H9 (cell line): ENCODE results near the gene SS18. TPM values are rescaled to one million over a fixed set of nuclear protein-coding genes. Genes with fewer than 3 reads are reported as not detected.

ENCODE experiments used
- DNase-seq: peaks from one replicate; pipeline ENCODE4 v3.0.0-alpha.2; 2017
- H2AFZ ChIP-seq: one replicate; pipeline ENCODE4 v1.6.1; 2013; ENCODE audit warnings: mild to moderate bottlenecking, low read length, control low read depth, moderate library complexity
- H2AK5ac ChIP-seq: 2 replicates; pipeline ENCODE4 v1.6.1; 2013; ENCODE audit warnings: low read length, control low read depth, mixed read lengths; ENCODE audit not compliant: insufficient read length
- H2BK120ac ChIP-seq: one replicate; pipeline ENCODE4 v1.6.1; 2013; ENCODE audit warnings: low read depth, mild to moderate bottlenecking, low read length, control low read depth, inconsistent platforms; ENCODE audit not compliant: poor library complexity, severe bottlenecking
- H2BK12ac ChIP-seq: 2 replicates; pipeline ENCODE4 v1.6.1; 2013; ENCODE audit warnings: low read length, control low read depth, mixed read lengths, low read depth; ENCODE audit not compliant: insufficient read length
- H2BK15ac ChIP-seq: 2 replicates; pipeline ENCODE4 v1.6.1; 2013; ENCODE audit warnings: low read depth, low read length, control low read depth
- H2BK20ac ChIP-seq: one replicate; pipeline ENCODE4 v1.6.1; 2013; ENCODE audit warnings: low read depth, mild to moderate bottlenecking, low read length, control low read depth, inconsistent platforms; ENCODE audit not compliant: poor library complexity, severe bottlenecking
- H2BK5ac ChIP-seq: 2 replicates; pipeline ENCODE4 v1.6.1; 2013; ENCODE audit warnings: low read length, control low read depth, mixed read lengths; ENCODE audit not compliant: insufficient read length
- H3K14ac ChIP-seq: 2 replicates; pipeline ENCODE4 v1.6.1; 2013; ENCODE audit warnings: low read length, control low read depth; ENCODE audit not compliant: insufficient read depth
- H3K18ac ChIP-seq: 2 replicates; pipeline ENCODE4 v1.6.1; 2013; ENCODE audit warnings: low read depth, mild to moderate bottlenecking, mixed read lengths, low read length, control low read depth; ENCODE audit not compliant: insufficient read length
- H3K23ac ChIP-seq: 2 replicates; pipeline ENCODE4 v1.6.1; 2013; ENCODE audit warnings: low read length, control low read depth, mixed read lengths, low read depth; ENCODE audit not compliant: insufficient read length
- H3K23me2 ChIP-seq: 2 replicates; pipeline ENCODE4 v1.6.1; 2013; ENCODE audit warnings: low read depth, mild to moderate bottlenecking, mixed read lengths, low read length, control low read depth; ENCODE audit not compliant: insufficient read length, poor library complexity, severe bottlenecking
- H3K27ac ChIP-seq: 2 replicates; pipeline ENCODE4 v1.5.1; 2013; ENCODE audit warnings: low read length, control low read depth, mixed read lengths, low read depth; ENCODE audit not compliant: insufficient read length
- H3K27me3 ChIP-seq: 2 replicates; pipeline ENCODE4 v1.6.1; 2013; ENCODE audit warnings: low read length, control low read depth, inconsistent platforms; ENCODE audit not compliant: insufficient read depth
- H3K4ac ChIP-seq: 2 replicates; pipeline ENCODE4 v1.6.1; 2013; ENCODE audit warnings: low read depth, mild to moderate bottlenecking, control low read depth, inconsistent platforms, low read length, moderate library complexity
- H3K4me1 ChIP-seq: 2 replicates; pipeline ENCODE4 v1.6.1; 2013; ENCODE audit warnings: low read length, control low read depth, inconsistent platforms; ENCODE audit not compliant: insufficient read depth
- H3K4me2 ChIP-seq: 2 replicates; pipeline ENCODE4 v1.6.1; 2013; ENCODE audit warnings: low read length, control low read depth, mixed read lengths; ENCODE audit not compliant: insufficient read length, insufficient read depth
- H3K56ac ChIP-seq: 2 replicates; pipeline ENCODE4 v1.6.1; 2013; ENCODE audit warnings: low read depth, mild to moderate bottlenecking, mixed read lengths, low read length, control low read depth; ENCODE audit not compliant: insufficient read length
- H3K79me1 ChIP-seq: 2 replicates; pipeline ENCODE4 v1.6.1; 2013; ENCODE audit warnings: low read depth, mild to moderate bottlenecking, moderate library complexity, low read length, control low read depth, inconsistent platforms; ENCODE audit not compliant: insufficient read depth, poor library complexity, severe bottlenecking
- H3K79me2 ChIP-seq: 2 replicates; pipeline ENCODE4 v1.6.1; 2013; ENCODE audit warnings: low read length, control low read depth, inconsistent platforms; ENCODE audit not compliant: insufficient read depth
- H3K9ac ChIP-seq: 2 replicates; pipeline ENCODE4 v1.6.1; 2013; ENCODE audit warnings: low read length, control low read depth, mixed read lengths; ENCODE audit not compliant: insufficient read length; ENCODE audit errors: extremely low read depth
- H3K9me3 ChIP-seq: one replicate; pipeline ENCODE4 v1.6.1; 2013; ENCODE audit warnings: low read depth, low read length, inconsistent platforms; ENCODE audit not compliant: control insufficient read depth
- H3T11ph ChIP-seq: one replicate; pipeline ENCODE4 v1.6.1; 2013; ENCODE audit warnings: mild to moderate bottlenecking, low read length, control low read depth, inconsistent platforms
- H4K20me1 ChIP-seq: one replicate; pipeline ENCODE4 v1.6.1; 2013; ENCODE audit not compliant: control insufficient read depth, insufficient read length, insufficient read depth
- H4K5ac ChIP-seq: 2 replicates; pipeline ENCODE4 v1.6.1; 2013; ENCODE audit warnings: low read depth, mild to moderate bottlenecking, mixed read lengths, low read length, control low read depth; ENCODE audit not compliant: insufficient read length
- H4K8ac ChIP-seq: replicated peaks from 2 replicates; pipeline ENCODE4 v1.6.1; 2013; ENCODE audit warnings: low read length, control low read depth, mixed read lengths, low read depth; ENCODE audit not compliant: insufficient read length
- H4K91ac ChIP-seq: 2 replicates; pipeline ENCODE4 v1.6.1; 2013; ENCODE audit warnings: low read depth, mild to moderate bottlenecking, moderate library complexity, mixed read lengths, low read length, control low read depth; ENCODE audit not compliant: insufficient read length
- H3K27ac Mint-ChIP-seq, 3 experiments: 2 replicates in 2 of 3; 3 replicates in 1 of 3; pipeline ENCODE4 v1.8.0; 2020 to 2021; ENCODE audit warnings: mixed read lengths in 3 of 3, mild to moderate bottlenecking in 1 of 3, moderate library complexity in 1 of 3
- H3K27me3 Mint-ChIP-seq: 2 replicates; pipeline ENCODE4 v1.8.0; 2021; ENCODE audit warnings: low read depth, mild to moderate bottlenecking, moderate library complexity, mixed read lengths
- H3K36me3 Mint-ChIP-seq, 3 experiments: 2 replicates in 2 of 3; 3 replicates in 1 of 3; pipeline ENCODE4 v1.8.0; 2020 to 2021; ENCODE audit warnings: low read depth in 3 of 3, mixed read lengths in 3 of 3; ENCODE audit not compliant: insufficient read depth in 1 of 3
- H3K4me1 Mint-ChIP-seq, 2 experiments: 2 replicates each; pipeline ENCODE4 v1.8.0; 2020; ENCODE audit warnings: mixed read lengths in 2 of 2
- H3K4me3 Mint-ChIP-seq, 2 experiments: 2 replicates in 1 of 2; 3 replicates in 1 of 2; pipeline ENCODE4 v1.8.0; 2020 to 2021; ENCODE audit warnings: mild to moderate bottlenecking in 2 of 2, mixed read lengths in 2 of 2, moderate library complexity in 1 of 2
- H3K9me3 Mint-ChIP-seq, 2 experiments: 2 replicates in 1 of 2; 3 replicates in 1 of 2; pipeline ENCODE4 v1.8.0; 2020; ENCODE audit warnings: mild to moderate bottlenecking in 2 of 2, mixed read lengths in 2 of 2, moderate library complexity in 1 of 2
- WGBS: extraction: QIAGEN DNeasy Blood & Tissue Kit; methylation state at CpG from one replicate; pipeline ENCODE4 v1.1.7; 2013; ENCODE audit warnings: missing lambda C conversion rate, low lambda C conversion rate, mixed read lengths; ENCODE audit not compliant: insufficient read length; ENCODE audit errors: extremely low coverage; 5-methylcytosine and 5-hydroxymethylcytosine counted together
- total RNA-seq: library from RNA; stranded (reverse); gene quantifications from 2 replicates; pipeline ENCODE4 v1.2.1, GENCODE V29; 2021
- TF ChIP-seq, protein P1 (sequence below): fragments of 200-600 bp; sonication (generic); conservative IDR thresholded peaks from 3 replicates; pipeline ENCODE4 v1.8.0; 2021; ENCODE audit warnings: antibody characterized with exemption, mild to moderate bottlenecking

The SS18 gene
- total RNA-seq, 1 experiment from 2014 or later: 87.9 TPM

DNA sequence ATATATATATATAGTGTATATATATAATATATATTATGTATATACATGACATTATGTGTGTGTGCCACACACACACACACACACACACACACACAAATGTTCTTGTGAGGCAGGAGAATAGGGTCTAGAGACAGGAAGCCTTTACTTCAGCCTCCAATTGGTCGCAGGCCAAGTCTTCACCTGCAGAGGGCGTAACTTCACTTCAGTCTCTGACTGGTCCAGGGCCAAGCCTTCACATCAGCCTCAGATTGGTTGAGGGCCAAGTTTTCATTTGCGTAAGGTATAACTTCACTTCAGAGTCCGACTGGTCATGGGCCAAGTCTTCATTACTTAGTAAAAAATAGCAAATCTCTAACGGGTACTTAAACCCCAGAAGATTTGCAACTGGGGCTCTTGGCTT is 13.2 kb upstream of the SS18 start:
- Histone ChIP-seq H3K23ac (no peak overlapping the region), H3K79me1 (no peaks in the 10 kb centered on the region), H3K4me2 (no peak overlapping the region), H3K79me2 (no peaks in the 10 kb centered on the region), H4K91ac (no peak overlapping the region), H2BK12ac (no peak overlapping the region), H4K5ac (no peak overlapping the region), H3K4me1 (no peaks in the 10 kb centered on the region), H3T11ph (no peak overlapping the region), H3K27ac (no peak overlapping the region), H2BK15ac (no peak overlapping the region), H2AK5ac (no peak overlapping the region), H2AFZ (no peak overlapping the region), H3K4ac (no peak overlapping the region), H4K20me1 (no peaks in the 10 kb centered on the region), H2BK5ac (no peak overlapping the region), H3K56ac (no peak overlapping the region), H4K8ac (no peak overlapping the region), H3K18ac (no peak overlapping the region), H3K9me3 (no peaks in the 10 kb centered on the region), H3K23me2 (no peaks in the 10 kb centered on the region), H3K14ac (no peak overlapping the region), H2BK120ac (no peak overlapping the region), H3K9ac (no peak overlapping the region), H2BK20ac (no peak overlapping the region), H3K27me3 (no peaks in the 10 kb centered on the region)
- no peaks in the 10 kb centered on the region for H3K4me1 Mint-ChIP-seq
- no peaks in the 10 kb centered on the region for H3K27me3 Mint-ChIP-seq
- no CpG with 5 or more reads among the region's 5 CpGs for WGBS
- H3K4me3 Mint-ChIP-seq: no peak overlapping the region
- no peak overlapping the region for H3K27ac Mint-ChIP-seq
- TF ChIP-seq, protein P1, sequence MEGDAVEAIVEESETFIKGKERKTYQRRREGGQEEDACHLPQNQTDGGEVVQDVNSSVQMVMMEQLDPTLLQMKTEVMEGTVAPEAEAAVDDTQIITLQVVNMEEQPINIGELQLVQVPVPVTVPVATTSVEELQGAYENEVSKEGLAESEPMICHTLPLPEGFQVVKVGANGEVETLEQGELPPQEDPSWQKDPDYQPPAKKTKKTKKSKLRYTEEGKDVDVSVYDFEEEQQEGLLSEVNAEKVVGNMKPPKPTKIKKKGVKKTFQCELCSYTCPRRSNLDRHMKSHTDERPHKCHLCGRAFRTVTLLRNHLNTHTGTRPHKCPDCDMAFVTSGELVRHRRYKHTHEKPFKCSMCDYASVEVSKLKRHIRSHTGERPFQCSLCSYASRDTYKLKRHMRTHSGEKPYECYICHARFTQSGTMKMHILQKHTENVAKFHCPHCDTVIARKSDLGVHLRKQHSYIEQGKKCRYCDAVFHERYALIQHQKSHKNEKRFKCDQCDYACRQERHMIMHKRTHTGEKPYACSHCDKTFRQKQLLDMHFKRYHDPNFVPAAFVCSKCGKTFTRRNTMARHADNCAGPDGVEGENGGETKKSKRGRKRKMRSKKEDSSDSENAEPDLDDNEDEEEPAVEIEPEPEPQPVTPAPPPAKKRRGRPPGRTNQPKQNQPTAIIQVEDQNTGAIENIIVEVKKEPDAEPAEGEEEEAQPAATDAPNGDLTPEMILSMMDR: peak; percentile 80
- H3K9me3 Mint-ChIP-seq: peaks cover 0 to under 1% of the 10 kb centered on the region in 2 experiments; a peak in 1 of 5 replicates
- peak; percentile 72 for DNase-seq
- no peaks in the 10 kb centered on the region for H3K36me3 Mint-ChIP-seq
